ENCODE data around the gene DMXL2.
"Not testable (repeated sequence)": the region's sequence is repeated elsewhere in the genome, so short reads cannot be mapped to it uniquely, and the experiment has no call there.

Gene DMXL2

GRCh38 chr15:51493892-51494291 lies 128.7 kb downstream of the DMXL2 start:
- DNase-seq (ENCODE audit: low read depth): no peak

- no peak for DNase-seq (ENCODE audit: low read depth)
Observed at GRCh38 chr15:51492528-51492927, 130.0 kb downstream of the DMXL2 start.

- DNase-seq (ENCODE audit: low read depth): no peak
Observed at GRCh38 chr15:51491941-51492340, 130.6 kb downstream of the DMXL2 start.

DNA sequence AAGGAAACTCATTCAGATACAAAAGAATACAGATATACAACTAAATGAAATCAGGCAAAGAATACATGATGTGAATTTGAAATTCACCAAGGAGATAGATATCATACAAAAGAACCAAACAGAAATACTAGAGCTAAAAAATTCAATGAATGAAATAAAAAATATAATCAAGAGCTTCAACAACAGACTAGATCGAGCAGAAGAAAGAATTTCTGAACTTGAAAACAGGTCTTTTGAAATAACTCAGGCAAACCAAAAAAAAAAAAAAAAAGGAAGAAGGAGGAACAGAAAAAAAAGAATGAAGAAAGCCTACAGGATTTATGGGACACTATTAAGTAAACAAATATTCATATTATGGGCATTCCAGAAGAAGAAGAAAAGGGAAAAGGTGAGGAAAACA lies 137.8 kb downstream of the DMXL2 start:
- no peak for DNase-seq (ENCODE audit: low read depth)

GRCh38 chr15:51483985-51484384 lies 138.6 kb downstream of the DMXL2 start:
- no peak for DNase-seq (ENCODE audit: low read depth)

GRCh38 chr15:51483520-51483919 lies 139.1 kb downstream of the DMXL2 start:
- no peak for DNase-seq (ENCODE audit: low read depth)

DNA sequence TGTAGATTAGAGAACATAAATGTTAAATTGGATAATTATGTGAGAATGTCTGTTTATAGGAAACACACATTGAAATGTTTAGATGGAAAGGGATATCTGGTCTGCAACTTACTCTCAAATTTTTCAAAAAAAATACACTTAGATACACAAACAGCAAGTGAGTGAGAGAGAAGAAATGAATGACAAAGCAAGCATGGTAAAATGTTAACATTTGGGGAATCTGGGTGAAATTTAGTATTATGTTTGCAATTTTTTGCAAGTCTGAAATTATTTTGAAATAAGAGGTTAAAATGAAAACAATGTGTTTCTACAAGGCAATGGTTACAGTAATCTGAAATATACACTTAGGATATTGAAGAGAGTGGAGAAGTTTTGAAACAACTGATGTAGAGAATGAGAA lies 146.8 kb downstream of the DMXL2 start:
- no peak for DNase-seq (ENCODE audit: low read depth)

- no peak for DNase-seq (ENCODE audit: low read depth)
Observed at GRCh38 chr15:51470512-51470911, 152.1 kb downstream of the DMXL2 start.

DNA sequence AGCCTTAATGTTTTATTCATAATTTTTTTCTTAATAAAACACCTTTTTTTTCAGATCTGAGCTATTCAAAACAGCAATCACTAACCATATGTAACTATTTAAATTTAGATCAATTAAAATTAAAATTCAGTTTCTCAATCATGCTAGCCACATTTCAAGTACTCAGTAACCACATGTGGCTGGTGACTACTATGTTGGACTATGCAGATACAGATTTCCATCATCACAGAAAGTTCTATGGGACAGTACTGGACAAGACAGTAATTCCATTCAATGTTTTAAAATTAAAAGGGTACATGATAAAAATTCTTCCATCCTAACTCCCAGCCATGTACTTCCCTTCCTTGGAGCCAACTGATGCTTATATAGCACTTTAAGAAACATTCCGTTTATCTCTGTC lies 161.8 kb downstream of the DMXL2 start:
- DNase-seq (ENCODE audit: low read depth): no peak

GRCh38 chr15:51450001-51450400 lies 172.6 kb downstream of the DMXL2 start:
- DNase-seq (ENCODE audit: low read depth): no peak

GRCh38 chr15:51448622-51449399 lies 173.8 kb downstream of the DMXL2 start:
- no peak for DNase-seq (ENCODE audit: low read depth)

GRCh38 chr15:51447855-51448621 lies 174.5 kb downstream of the DMXL2 start:
- no peak for DNase-seq (ENCODE audit: low read depth)

- DNase-seq (ENCODE audit: low read depth): not testable (repeated sequence)
Observed at GRCh38 chr15:51446029-51446744, 176.4 kb downstream of the DMXL2 start.

- no peak for DNase-seq (ENCODE audit: low read depth)
Observed at GRCh38 chr15:51444807-51445206, 177.8 kb downstream of the DMXL2 start.

- DNase-seq (ENCODE audit: low read depth): no peak
Observed at GRCh38 chr15:51444112-51444511, 178.5 kb downstream of the DMXL2 start.

DNA sequence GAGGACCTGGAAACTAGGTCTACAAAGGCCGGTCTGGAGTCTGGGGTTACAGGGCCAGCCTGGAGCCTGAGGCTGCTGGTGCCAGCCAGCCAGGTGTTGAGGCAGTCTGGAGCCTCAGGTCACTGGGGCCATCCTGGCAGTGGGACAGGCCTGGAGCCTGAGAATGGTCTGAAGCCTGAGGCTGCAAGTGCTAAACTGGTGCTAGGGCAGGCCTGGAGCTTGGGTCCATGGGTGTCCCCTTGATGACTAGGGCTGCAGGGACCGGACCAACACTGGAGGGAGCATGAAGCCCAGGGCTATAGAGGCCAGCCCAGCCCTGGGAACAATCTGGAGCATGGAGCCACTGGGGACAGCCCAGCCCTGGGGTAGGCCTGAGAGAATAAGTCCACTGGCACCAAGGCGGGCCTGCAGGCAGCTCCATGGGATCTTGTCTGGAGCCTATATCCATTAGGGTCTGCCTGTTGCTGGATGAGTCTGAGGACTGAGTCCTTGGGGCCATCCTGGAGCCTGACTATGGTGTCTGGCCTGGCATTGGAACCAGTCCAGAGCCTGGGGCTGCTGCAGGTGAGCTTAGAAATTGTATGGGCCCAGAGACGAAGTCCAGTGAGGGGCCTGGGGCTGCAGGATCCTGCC lies 179.2 kb downstream of the DMXL2 start:
- no peak for DNase-seq (ENCODE audit: low read depth)

GRCh38 chr15:51438526-51438925 lies 184.0 kb downstream of the DMXL2 start:
- DNase-seq (ENCODE audit: low read depth): no peak

- DNase-seq (ENCODE audit: low read depth): no peak
Observed at GRCh38 chr15:51425517-51426040, 197.0 kb downstream of the DMXL2 start.

DNA sequence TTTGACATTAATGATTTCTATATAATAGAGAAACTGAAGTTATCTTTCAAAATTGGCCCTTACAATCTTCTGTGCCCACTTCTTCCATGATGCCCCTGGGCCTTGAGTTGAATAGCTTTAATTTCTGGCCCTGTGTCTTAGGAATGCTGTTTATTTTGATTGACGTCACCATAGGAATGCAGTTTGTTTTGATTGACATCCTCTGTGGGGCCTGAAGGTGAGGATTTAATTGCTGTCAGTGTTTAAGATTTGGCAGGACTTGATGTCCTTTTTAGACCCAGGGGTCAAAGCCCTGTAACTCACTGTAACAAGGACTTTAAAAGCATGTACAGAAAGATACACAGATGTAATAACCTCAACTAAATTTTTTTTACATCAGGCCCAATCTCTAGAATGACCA lies 197.8 kb downstream of the DMXL2 start:
- no peak for DNase-seq (ENCODE audit: low read depth)

DNA sequence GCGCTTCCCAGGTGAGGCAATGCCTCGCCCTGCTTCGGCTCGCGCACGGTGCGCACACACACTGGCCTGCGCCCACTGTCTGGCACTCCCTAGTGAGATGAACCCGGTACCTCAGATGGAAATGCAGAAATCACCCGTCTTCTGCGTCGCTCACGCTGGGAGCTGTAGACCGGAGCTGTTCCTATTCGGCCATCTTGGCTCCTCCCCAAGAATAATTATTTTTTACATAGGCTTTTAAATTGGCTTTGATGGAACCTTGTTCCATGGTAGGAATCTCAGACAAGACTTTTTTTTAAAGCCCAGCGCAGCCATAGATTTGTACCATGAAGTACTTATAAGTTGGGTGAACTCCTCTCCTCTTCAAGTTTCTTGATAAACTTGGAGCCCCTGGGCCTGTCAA lies 199.5 kb downstream of the DMXL2 start:
- not testable (repeated sequence) for DNase-seq (ENCODE audit: low read depth)

DNA sequence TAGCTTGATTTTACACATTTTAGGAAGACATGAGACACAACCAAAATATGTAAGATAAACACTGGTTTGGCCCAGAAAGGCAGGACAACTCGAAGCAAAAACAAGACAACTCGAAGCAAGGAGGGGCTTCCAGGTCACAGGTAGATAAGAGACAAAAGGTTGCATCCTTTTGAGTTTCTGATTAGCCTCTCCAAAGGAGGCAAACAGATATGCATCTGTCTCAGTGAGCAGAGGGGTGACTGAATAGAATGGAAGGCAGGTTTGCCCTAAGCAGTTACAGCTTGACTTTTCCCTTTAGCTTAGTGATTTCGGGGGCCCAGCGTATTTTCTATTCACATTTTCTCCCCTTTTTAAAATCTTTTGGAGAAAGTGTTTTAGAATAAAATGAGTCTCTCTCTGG lies 206.4 kb downstream of the DMXL2 start:
- no peak for DNase-seq (ENCODE audit: low read depth)

DNA sequence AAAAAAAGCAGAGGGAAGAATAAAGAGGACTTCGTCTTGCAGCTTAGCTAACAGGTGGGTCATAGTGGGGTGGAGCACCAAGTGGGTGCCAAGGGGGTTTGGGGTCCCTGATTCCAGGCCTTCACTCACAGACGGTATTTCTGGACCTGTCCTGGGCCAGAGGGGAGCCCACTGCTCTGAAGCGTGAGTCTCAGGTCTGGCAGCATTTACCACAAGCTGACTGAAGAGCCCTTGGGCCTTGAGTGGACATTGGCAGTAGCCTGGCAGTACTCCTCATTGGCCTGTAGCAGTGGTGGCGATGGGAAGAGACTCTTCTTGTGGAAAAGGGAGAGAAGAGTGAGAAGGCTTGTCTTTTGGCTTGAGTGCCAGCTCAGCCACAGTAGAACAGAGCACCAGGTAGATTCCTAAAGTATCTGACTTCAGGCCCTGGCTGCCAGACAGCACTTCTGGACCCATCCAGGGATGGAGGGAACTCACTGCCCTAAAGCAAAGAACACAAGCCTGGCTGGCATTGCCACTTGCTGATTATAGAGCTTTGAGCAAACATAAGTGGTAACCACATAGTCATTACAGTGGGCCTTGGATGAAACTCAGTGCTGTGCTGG lies 208.2 kb downstream of the DMXL2 start:
- DNase-seq (ENCODE audit: low read depth): no peak

Data from stimulated activated CD8-positive, alpha-beta memory T cell treated with anti-CD3 and anti-CD28 coated beads, Interleukin-4, amount 100 ng/mL, for 24 hours (primary cell).